ENCODE results near the gene SLC35A3. TPM values are rescaled to one million over a fixed set of nuclear protein-coding genes. Genes with fewer than 3 reads are reported as not detected.
A peak's percentile ranks its signal among the peaks of the same experiment; 100 is the strongest.

Gene SLC35A3
- total RNA-seq, 1 donor = 24.6 TPM

DNA sequence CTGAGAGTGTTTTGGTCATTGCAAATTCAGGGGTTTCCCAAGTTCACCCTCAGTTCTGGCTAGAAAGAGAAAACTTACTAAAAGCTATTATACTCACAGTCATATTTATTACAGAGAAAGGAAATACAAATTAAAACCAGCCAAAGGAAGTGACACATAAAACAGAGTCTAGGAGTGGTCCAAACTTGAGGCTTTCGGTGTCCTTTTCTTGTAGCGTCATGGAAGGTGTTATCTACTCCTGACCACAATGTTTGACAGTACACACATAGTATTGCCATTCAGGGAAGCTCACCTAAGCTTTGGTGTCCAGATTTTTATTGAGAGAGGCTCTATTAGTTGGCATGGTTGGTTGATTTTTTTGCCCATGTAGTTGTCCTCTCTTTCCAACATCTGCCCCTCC lies 59.0 kb downstream of the SLC35A3 start:
- no peaks in the 10 kb centered on the region for H3K9me3 ChIP-seq (ENCODE audit: low read depth, low read length)
- DNase-seq (ENCODE audit: insufficient read length, low spot score, missing footprints) = no peak
- no peaks in the 10 kb centered on the region for H4K20me1 ChIP-seq (ENCODE audit: insufficient read depth, low read length)
- no peaks in the 10 kb centered on the region for H3K27me3 ChIP-seq (ENCODE audit: insufficient read depth, low read length)
- H3K79me2 ChIP-seq (ENCODE audit: insufficient read depth, low read length) = no peaks in the 10 kb centered on the region
- no peaks in the 10 kb centered on the region for H3K4me1 ChIP-seq (ENCODE audit: insufficient read depth, low read length)
- H3K27ac ChIP-seq (ENCODE audit: low read depth, low read length) = no peak overlapping the region
- H3K4me3 ChIP-seq (ENCODE audit: insufficient read depth, low read length) = no peak overlapping the region
- no peak overlapping the region for H2AFZ ChIP-seq (ENCODE audit: low read length)
- H3K36me3 ChIP-seq (ENCODE audit: insufficient read depth, low read length) = no peaks in the 10 kb centered on the region
- H3K4me2 ChIP-seq (ENCODE audit: insufficient read depth, low read length) = no peak overlapping the region
- TF ChIP-seq, protein P1, sequence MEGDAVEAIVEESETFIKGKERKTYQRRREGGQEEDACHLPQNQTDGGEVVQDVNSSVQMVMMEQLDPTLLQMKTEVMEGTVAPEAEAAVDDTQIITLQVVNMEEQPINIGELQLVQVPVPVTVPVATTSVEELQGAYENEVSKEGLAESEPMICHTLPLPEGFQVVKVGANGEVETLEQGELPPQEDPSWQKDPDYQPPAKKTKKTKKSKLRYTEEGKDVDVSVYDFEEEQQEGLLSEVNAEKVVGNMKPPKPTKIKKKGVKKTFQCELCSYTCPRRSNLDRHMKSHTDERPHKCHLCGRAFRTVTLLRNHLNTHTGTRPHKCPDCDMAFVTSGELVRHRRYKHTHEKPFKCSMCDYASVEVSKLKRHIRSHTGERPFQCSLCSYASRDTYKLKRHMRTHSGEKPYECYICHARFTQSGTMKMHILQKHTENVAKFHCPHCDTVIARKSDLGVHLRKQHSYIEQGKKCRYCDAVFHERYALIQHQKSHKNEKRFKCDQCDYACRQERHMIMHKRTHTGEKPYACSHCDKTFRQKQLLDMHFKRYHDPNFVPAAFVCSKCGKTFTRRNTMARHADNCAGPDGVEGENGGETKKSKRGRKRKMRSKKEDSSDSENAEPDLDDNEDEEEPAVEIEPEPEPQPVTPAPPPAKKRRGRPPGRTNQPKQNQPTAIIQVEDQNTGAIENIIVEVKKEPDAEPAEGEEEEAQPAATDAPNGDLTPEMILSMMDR (IDR thresholded peaks at IDR 0.05; ENCODE audit: extremely low read depth, low read depth, low read length) = no peak

DNA sequence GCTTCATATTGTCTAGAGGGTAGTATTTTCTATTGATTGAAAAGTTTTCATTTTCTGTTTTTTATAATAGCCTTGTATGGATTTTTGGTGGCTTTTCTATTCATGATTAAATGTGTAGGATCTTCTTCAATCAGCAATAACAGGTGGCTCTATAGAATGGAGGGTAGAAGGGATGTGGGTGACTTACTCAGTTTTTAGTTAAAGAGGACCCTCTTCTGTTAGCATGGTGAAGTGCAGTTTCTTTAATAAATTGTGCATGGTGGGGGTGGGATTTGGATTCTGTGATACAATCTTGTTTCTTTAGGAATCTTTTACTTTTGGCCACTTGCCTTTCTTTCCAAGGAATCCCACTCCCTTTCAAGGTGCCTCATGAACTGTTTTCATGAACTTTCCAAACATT lies 64.7 kb downstream of the SLC35A3 start:
- H3K4me1 ChIP-seq (ENCODE audit: insufficient read depth, low read length) = peaks cover 10% of the 10 kb centered on the region
- H3K27ac ChIP-seq (ENCODE audit: low read depth, low read length) = no peak overlapping the region
- no peak overlapping the region for H3K4me2 ChIP-seq (ENCODE audit: insufficient read depth, low read length)
- H3K79me2 ChIP-seq (ENCODE audit: insufficient read depth, low read length) = peaks cover 27% of the 10 kb centered on the region
- no peaks in the 10 kb centered on the region for H3K36me3 ChIP-seq (ENCODE audit: insufficient read depth, low read length)
- H3K4me3 ChIP-seq (ENCODE audit: insufficient read depth, low read length) = no peak overlapping the region
- peaks cover under 1% of the 10 kb centered on the region for H4K20me1 ChIP-seq (ENCODE audit: insufficient read depth, low read length)
- DNase-seq (ENCODE audit: insufficient read length, low spot score, missing footprints) = peak; percentile 18
- H2AFZ ChIP-seq (ENCODE audit: low read length) = no peak overlapping the region
- TF ChIP-seq, protein P1 (IDR thresholded peaks at IDR 0.05; ENCODE audit: extremely low read depth, low read depth, low read length) = peak; percentile 39
- no peaks in the 10 kb centered on the region for H3K27me3 ChIP-seq (ENCODE audit: insufficient read depth, low read length)
- H3K9me3 ChIP-seq (ENCODE audit: low read depth, low read length) = no peaks in the 10 kb centered on the region

DNA sequence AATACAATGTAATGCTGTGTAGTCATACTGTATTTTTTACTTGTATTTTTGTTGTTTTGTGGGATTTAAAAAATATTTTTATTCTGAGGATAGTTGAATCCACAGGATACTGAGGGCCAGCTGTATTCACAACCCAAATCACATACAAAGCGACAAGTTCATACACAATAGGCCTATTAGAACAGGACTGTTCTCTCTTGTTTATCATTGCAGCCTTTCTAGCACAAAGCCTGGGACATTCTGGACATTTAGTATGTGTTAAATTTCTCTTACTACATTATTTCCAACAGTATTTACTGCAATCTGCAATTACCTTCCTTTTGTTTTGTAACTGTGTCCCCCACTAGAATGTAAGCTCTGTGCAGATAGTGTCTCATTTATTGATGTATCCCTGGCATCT lies 65.4 kb downstream of the SLC35A3 start:
- Histone ChIP-seq H4K20me1 (ENCODE audit: insufficient read depth, low read length) (peaks cover 7% of the 10 kb centered on the region), H2AFZ (ENCODE audit: low read length) (no peak overlapping the region), H3K27ac (ENCODE audit: low read depth, low read length) (no peak overlapping the region), H3K4me2 (ENCODE audit: insufficient read depth, low read length) (no peak overlapping the region), H3K36me3 (ENCODE audit: insufficient read depth, low read length) (no peaks in the 10 kb centered on the region), H3K4me3 (ENCODE audit: insufficient read depth, low read length) (no peak overlapping the region), H3K27me3 (ENCODE audit: insufficient read depth, low read length) (no peaks in the 10 kb centered on the region), H3K9me3 (ENCODE audit: low read depth, low read length) (no peaks in the 10 kb centered on the region), H3K4me1 (ENCODE audit: insufficient read depth, low read length) (peaks cover 16% of the 10 kb centered on the region), H3K79me2 (ENCODE audit: insufficient read depth, low read length) (peaks cover 35% of the 10 kb centered on the region)
- DNase-seq (ENCODE audit: insufficient read length, low spot score, missing footprints) = no peak
- TF ChIP-seq, protein P1 (IDR thresholded peaks at IDR 0.05; ENCODE audit: extremely low read depth, low read depth, low read length) = no peak

DNA sequence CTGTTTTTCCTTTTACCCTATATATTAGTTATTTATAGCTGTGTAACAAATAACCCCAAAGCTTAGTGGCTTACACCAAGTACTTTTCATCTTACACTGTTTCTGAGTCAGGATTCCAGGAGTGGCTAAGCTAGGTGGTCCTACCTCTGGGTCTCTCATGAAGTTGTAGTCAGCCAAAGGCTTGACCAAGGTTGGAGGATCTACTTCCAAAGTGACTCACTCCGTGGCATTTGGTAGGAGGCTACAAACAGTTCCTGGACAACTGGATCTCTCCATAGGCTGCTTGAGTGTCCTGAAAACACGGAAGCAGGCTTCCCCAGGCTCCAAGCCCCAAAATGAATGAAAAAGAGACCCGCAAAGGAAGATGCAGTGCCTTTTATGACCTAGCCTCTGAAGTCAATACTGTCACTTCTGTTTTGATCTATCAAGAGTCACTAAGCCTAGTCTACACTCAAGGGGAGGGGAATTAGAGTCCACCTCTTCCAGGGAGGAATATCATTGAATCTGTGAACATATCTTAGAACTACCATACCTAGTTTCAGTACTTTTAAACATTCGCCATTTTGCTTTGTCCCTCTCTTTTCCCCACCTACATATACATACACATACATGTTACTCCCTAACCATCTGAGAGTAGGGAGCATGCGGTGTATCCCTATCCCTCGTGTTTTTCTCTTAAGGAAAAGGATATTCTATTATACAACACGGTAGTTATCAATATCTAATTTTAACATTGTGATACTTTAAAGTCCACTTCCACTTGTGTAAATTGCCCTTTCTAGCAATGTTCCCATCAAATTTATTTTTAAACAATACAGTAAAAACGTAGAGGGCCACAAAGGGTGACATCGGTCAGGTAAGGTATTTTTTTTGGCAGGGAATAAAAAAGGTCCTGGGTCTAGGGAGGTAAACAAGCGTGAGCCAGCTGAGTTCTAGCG lies 67.2 kb downstream of the SLC35A3 start:
- Histone ChIP-seq H3K27me3 (ENCODE audit: insufficient read depth, low read length) (no peaks in the 10 kb centered on the region), H4K20me1 (ENCODE audit: insufficient read depth, low read length) (peaks cover 13% of the 10 kb centered on the region), H3K4me1 (ENCODE audit: insufficient read depth, low read length) (peaks cover 17% of the 10 kb centered on the region), H3K4me2 (ENCODE audit: insufficient read depth, low read length) (peak overlapping the region; percentile 92), H3K4me3 (ENCODE audit: insufficient read depth, low read length) (peak overlapping the region; percentile 97), H3K27ac (ENCODE audit: low read depth, low read length) (peak overlapping the region; percentile 93), H3K9me3 (ENCODE audit: low read depth, low read length) (no peaks in the 10 kb centered on the region), H3K36me3 (ENCODE audit: insufficient read depth, low read length) (no peaks in the 10 kb centered on the region), H2AFZ (ENCODE audit: low read length) (peak overlapping the region; percentile 92), H3K79me2 (ENCODE audit: insufficient read depth, low read length) (peaks cover 52% of the 10 kb centered on the region)
- peak; percentile 36 for DNase-seq (ENCODE audit: insufficient read length, low spot score, missing footprints)
- TF ChIP-seq, protein P1 (IDR thresholded peaks at IDR 0.05; ENCODE audit: extremely low read depth, low read depth, low read length) = no peak

Measured in osteoblast (primary cell).